Pancreas (tissue), 10 donors: ENCODE results near the gene ZFYVE27. TPM values are rescaled to one million over a fixed set of nuclear protein-coding genes. Genes with fewer than 3 reads are reported as not detected.

Experiments used
- ATAC-seq, 4 donors: fragments of 200-7000 bp; cut with Tn5 transposase; one replicate each; pipeline versions ENCODE4 v1.8.0 to v1.9.1; 2020; ENCODE audit warnings: mild to moderate bottlenecking in 4 of 4, moderate library complexity in 4 of 4
- DNase-seq, 6 donors: peaks; one replicate each; pipeline ENCODE4 v3.0.0-alpha.2; 2020
- FAIRE-seq: peaks from 2 replicates; lab custom pipeline; 2012; peaks lifted over from hg19 to GRCh38; lab: Jason Lieb, UNC
- H3K27ac ChIP-seq, 4 donors: fragments of 200-600 bp; sonication (generic); 1 replicate in 3 of 4; 2 replicates in 1 of 4; pipeline versions ENCODE4 v1.5.0 to v1.8.0; 2020
- H3K27me3 ChIP-seq, 4 donors: fragments of 200-600 bp; one replicate each; pipeline ENCODE4 v1.8.0; 2021
- H3K36me3 ChIP-seq, 3 donors: fragments of 200-600 bp; sonication (generic) in 1 of 3; one replicate each; pipeline versions ENCODE4 v1.5.0 to v1.8.0; 2020 to 2021
- H3K4me1 ChIP-seq, 3 donors: fragments of 200-600 bp; one replicate each; pipeline ENCODE4 v1.8.0; 2021
- H3K4me3 ChIP-seq, 4 donors: fragments of 200-600 bp; sonication (generic) in 2 of 4; one replicate each; pipeline versions ENCODE4 v1.5.0 to v1.8.0; 2020 to 2021
- H3K9me3 ChIP-seq, 4 donors: fragments of 200-600 bp; one replicate each; pipeline ENCODE4 v1.8.0; 2021
- WGBS, 2 donors: extraction: QIAGEN DNeasy Blood & Tissue Kit; methylation state at CpG; one replicate each; pipeline ENCODE4 v1.1.7; 2013; 5-methylcytosine and 5-hydroxymethylcytosine counted together
- intact Hi-C, 3 donors: fragments of 100-400 bp; cut with DNase I; formaldehyde crosslinking; loops; one replicate each; pipeline versions ENCODE4 v1.11.1 to v1.14.2; 2022
- polyA plus RNA-seq, 2 donors: library from polyadenylated mRNA; stranded (reverse); fragments of 200-250 nt; gene quantifications; one replicate each; pipeline ENCODE4 v1.2.3, GENCODE V29; 2013
- total RNA-seq, 6 donors: library from RNA; stranded (reverse); fragmentation: NEBNext Ultra II Directional in 4 of 6; extraction: Animal tissue kit (Norgen Biotek cat#: 25700) in 4 of 6; gene quantifications; one replicate each; pipeline versions ENCODE4 v1.2.1 to v1.2.4, GENCODE V29; 2021 to 2023
- TF ChIP-seq, protein P1 (sequence below), 4 donors: fragments of 200-600 bp; sonication (generic) in 3 of 4; IDR thresholded peaks; one replicate each; pipeline versions ENCODE4 v1.5.0 to v1.8.0; 2021; ENCODE audit warnings: antibody characterized with exemption in 4 of 4
- donor health status: healthy with polysubstance abuse.
- donor health status: DM: no; HTN: no; CAD: no; lungs with moderate emphysema.
- donor health status: DM: no; HTN: no; CAD: no.
- donor health status: control.
- donor health status: control.
- donor health status: Bipolar disorder and iron deficiency.
- donor health status: DM: yes; HTN: yes; CAD: no.
- donor health status: DM: no; HTN: no; CAD: no.
- donor health status: DM: no; HTN: no; CAD: no.
- donor health status: DM: yes; HTN: yes; CAD: no.

Gene ZFYVE27
- total and polyA plus RNA-seq, 8 donors: 11.9 to 34.9 (median 15.5) TPM

DNA sequence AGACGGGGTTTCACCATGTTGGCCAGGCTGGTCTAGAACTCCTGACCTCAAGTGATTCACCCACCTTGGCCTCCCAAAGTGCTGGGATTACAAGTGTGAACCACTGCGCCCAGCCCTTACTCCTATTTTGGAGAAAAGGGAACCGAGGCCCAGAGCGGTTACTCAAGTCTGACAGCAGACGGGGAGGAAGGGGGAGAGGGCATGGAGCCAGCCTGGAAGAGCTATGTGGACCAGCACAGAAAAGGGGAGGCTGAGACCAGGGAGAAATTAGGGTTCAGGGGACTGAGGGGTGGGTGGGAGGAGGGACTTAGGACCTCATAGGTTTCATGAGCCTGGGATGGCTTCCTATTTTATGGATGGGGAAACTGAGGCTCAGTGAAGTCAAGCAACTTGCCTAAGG is 33.3 kb downstream of the ZFYVE27 start:
- H3K27me3 ChIP-seq: no peaks in the 10 kb centered on the region
- WGBS, 2 donors: 58 to 61% methylated on average over 5 of the region's 5 CpGs
- H3K4me3 ChIP-seq: peak overlapping the region; percentile 34 to 55 (median 54)
- FAIRE-seq (no peak), ATAC-seq (no peak), DNase-seq (peak in 1 of 6 donors; percentile 29)
- no peaks in the 10 kb centered on the region for H3K36me3 ChIP-seq
- H3K4me1 ChIP-seq: peaks cover 7 to 24% (median 13%) of the 10 kb centered on the region in 3 donors
- H3K27ac ChIP-seq: peak overlapping the region in 3 of 4 donors; percentile 28 to 75 (median 42)
- intact Hi-C loops: no loop called here
- TF ChIP-seq, protein P1, sequence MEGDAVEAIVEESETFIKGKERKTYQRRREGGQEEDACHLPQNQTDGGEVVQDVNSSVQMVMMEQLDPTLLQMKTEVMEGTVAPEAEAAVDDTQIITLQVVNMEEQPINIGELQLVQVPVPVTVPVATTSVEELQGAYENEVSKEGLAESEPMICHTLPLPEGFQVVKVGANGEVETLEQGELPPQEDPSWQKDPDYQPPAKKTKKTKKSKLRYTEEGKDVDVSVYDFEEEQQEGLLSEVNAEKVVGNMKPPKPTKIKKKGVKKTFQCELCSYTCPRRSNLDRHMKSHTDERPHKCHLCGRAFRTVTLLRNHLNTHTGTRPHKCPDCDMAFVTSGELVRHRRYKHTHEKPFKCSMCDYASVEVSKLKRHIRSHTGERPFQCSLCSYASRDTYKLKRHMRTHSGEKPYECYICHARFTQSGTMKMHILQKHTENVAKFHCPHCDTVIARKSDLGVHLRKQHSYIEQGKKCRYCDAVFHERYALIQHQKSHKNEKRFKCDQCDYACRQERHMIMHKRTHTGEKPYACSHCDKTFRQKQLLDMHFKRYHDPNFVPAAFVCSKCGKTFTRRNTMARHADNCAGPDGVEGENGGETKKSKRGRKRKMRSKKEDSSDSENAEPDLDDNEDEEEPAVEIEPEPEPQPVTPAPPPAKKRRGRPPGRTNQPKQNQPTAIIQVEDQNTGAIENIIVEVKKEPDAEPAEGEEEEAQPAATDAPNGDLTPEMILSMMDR (IDR thresholded peaks at IDR 0.05): no peak
- no peaks in the 10 kb centered on the region for H3K9me3 ChIP-seq

DNA sequence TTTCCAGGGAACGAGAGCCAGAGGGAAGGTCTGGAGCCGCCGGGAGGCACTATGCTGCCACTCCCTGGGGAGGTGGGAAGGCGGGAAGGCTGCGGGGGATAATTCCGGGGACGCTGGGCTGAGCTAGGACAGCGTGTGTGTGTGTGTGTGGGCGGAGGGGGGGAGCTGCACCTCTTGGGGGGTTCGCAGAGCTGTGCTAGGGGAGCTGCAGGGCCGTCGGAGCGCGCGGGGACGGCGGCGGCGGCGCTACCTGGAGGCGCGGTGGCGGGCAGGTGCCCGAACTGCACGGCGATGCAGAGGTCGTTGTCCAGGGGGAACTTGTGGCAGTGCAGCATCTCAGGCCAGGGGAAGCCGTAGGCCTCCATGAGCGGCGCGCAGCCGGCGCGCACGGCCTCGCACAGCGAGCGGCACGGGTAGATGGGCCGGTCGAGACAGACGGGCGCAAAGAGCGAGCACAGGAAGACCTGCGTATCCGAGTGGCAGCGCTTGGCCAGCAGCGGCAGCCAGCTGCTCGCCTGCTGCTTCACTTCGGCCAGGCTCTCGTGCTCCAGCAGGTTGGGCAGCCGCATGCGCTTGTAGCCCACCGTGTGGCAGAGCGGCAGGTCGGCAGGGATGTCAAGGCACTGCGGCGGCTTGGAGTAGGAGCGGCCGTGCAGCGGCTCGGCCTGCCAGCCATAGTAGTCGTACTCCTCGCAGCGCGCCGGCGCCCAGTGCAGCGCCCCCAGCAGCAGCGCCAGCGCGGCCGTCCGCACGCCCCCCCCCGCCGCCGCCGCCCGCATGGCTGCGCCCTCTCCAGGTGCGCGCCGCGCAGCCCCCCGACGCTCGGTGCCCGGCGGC is 34.3 kb downstream of the ZFYVE27 start:
- Histone ChIP-seq H3K9me3 (no peaks in the 10 kb centered on the region), H3K36me3 (no peaks in the 10 kb centered on the region), H3K27ac (peak overlapping the region; percentile 18 to 75 (median 42)), H3K27me3 (no peaks in the 10 kb centered on the region), H3K4me3 (peak overlapping the region; percentile 34 to 55 (median 54)), H3K4me1 (peaks cover 7 to 34% (median 18%) of the 10 kb centered on the region in 3 donors)
- intact Hi-C loops: no loop called here
- ATAC-seq (peak; percentile 7 to 39 (median 22)), DNase-seq (peak in 5 of 6 donors; percentile 40 to 84 (median 57)), FAIRE-seq (no peak)
- 3 to 11% methylated on average over 66 to 90 of the region's 90 CpGs for WGBS, 2 donors
- TF ChIP-seq, protein P1 (IDR thresholded peaks at IDR 0.05): no peak

GRCh38 chr10:97771913-97772823 is 35.2 kb downstream of the ZFYVE27 start, which contains the start of gene SFRP5:
TSS of gene SFRP5 (minus strand) at chr10:97771999. CDS start at chr10:97771833, 166 bp downstream.
- Histone ChIP-seq H3K27ac (peak within 1 kb of the TSS; percentile 42 to 75 (median 58)), H3K36me3 (no peaks in the 10 kb centered on the region), H3K4me1 (peaks cover 7 to 38% (median 20%) of the 10 kb centered on the region in 3 donors), H3K4me3 (peak within 1 kb of the TSS; percentile 34 to 55 (median 54)), H3K27me3 (no peaks in the 10 kb centered on the region), H3K9me3 (no peaks in the 10 kb centered on the region)
- WGBS, 2 donors: 3 to 4% methylated on average over 24 to 44 of the region's 44 CpGs
- DNase-seq (peak; percentile 56 to 87 (median 70)), FAIRE-seq (no peak), ATAC-seq (peak; percentile 28 to 67 (median 48))
- intact Hi-C loops: no loop called here
- TF ChIP-seq, protein P1 (IDR thresholded peaks at IDR 0.05): no peak

- Histone ChIP-seq H3K4me3 (peak overlapping the region in 1 of 4 donors; percentile 55), H3K27me3 (no peaks in the 10 kb centered on the region), H3K36me3 (no peaks in the 10 kb centered on the region), H3K4me1 (peaks cover 7 to 43% (median 20%) of the 10 kb centered on the region in 3 donors), H3K27ac (peak overlapping the region; percentile 32 to 75 (median 57)), H3K9me3 (no peaks in the 10 kb centered on the region)
- TF ChIP-seq, protein P1 (IDR thresholded peaks at IDR 0.05): no peak
- WGBS, 2 donors: 50 to 60% methylated on average over 1 of the region's 1 CpG
- DNase-seq (peak in 2 of 6 donors; percentile 33 to 50), FAIRE-seq (no peak), ATAC-seq (no peak)
- intact Hi-C loops: no loop called here
Measured at GRCh38 chr10:97773096-97773495, 36.2 kb downstream of the ZFYVE27 start.
